ENCODE measurements around the gene TEX9. TPM values are rescaled to one million over a fixed set of nuclear protein-coding genes. Genes with fewer than 3 reads are reported as not detected.
"Not testable (repeated sequence)": the region's sequence is repeated elsewhere in the genome, so short reads cannot be mapped to it uniquely, and the experiment has no call there.

The TEX9 gene
- total and polyA plus RNA-seq, 10 donors = 2.4 to 21.4 (median 5.8) TPM

DNA sequence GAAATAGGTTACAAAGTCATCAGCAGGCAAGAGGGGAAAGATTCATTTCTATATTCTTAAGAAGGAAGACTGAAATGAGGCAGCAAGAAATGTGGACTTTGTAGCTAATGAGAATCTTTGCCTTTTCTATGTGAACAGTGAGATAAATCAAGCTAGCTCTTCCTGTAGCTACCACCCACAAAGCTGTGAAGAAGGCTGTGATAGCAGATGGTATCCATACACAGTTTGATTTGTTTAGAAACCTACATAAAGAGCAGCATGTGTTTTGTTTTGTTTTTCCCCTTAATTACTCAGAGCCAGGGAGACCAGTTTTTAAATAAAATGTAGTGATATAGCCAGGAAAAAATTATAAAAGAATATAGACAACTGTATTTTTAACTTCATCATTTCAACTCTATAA, 45.5 kb downstream of the TEX9 start:
- no peaks in the 10 kb centered on the region for H3K4me1 ChIP-seq
- intact Hi-C loops (cut with DNase I; ENCODE audit: low total_unique reads) = no loop called here
- no peak overlapping the region for H3K27ac ChIP-seq
- H3K27me3 ChIP-seq (replicated peaks in 1 of 7) = no peaks in the 10 kb centered on the region
- H3K36me3 ChIP-seq = no peaks in the 10 kb centered on the region
- TF ChIP-seq POLR2A (IDR thresholded peaks at IDR 0.05) = no peak
- TF ChIP-seq, protein P1, sequence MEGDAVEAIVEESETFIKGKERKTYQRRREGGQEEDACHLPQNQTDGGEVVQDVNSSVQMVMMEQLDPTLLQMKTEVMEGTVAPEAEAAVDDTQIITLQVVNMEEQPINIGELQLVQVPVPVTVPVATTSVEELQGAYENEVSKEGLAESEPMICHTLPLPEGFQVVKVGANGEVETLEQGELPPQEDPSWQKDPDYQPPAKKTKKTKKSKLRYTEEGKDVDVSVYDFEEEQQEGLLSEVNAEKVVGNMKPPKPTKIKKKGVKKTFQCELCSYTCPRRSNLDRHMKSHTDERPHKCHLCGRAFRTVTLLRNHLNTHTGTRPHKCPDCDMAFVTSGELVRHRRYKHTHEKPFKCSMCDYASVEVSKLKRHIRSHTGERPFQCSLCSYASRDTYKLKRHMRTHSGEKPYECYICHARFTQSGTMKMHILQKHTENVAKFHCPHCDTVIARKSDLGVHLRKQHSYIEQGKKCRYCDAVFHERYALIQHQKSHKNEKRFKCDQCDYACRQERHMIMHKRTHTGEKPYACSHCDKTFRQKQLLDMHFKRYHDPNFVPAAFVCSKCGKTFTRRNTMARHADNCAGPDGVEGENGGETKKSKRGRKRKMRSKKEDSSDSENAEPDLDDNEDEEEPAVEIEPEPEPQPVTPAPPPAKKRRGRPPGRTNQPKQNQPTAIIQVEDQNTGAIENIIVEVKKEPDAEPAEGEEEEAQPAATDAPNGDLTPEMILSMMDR (IDR thresholded peaks at IDR 0.05 in 8 of 11, conservative IDR thresholded peaks at IDR 0.05 in 3 of 11) = no peak
- no peak for TF ChIP-seq POLR2AphosphoS5 (IDR thresholded peaks at IDR 0.05)
- no peak overlapping the region for H3K4me3 ChIP-seq
- H3K9me3 ChIP-seq = peaks cover 0 to 9% (median 0%) of the 10 kb centered on the region in 8 donors
- DNase-seq = no peak

DNA sequence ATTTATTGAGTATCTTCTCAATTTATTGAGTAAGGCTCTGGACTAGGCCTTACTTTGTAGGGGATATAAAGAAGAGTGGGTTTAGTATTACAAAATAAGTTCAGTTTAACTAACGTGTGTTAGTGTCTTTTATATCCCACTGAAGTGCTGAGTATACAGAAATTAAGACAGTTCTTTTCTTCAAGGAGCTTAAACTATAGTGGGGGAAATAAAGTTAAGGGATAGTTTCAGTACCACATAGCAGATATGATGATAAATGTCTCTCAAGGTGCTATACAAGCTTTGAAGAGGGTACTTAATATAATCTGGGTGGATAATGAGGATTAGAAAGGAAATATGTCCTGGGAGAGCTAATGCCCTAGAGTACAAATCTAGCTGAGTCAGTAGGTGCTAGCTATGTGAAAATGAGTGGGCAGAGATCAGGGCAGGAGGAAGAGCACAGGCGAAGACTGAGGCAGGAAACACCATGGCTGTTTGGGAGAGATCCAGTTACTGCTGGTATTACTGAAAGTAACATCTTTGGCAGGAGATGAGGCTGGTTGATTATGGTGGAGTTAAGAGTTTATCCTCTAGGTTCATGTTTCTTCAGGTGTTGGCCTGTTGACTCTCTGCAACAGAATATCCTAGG, 46.0 kb downstream of the TEX9 start:
- intact Hi-C loops (cut with DNase I; ENCODE audit: low total_unique reads) = no loop called here
- no peak overlapping the region for H3K27ac ChIP-seq
- no peaks in the 10 kb centered on the region for H3K4me1 ChIP-seq
- no peaks in the 10 kb centered on the region for H3K27me3 ChIP-seq (replicated peaks in 1 of 7)
- H3K4me3 ChIP-seq = no peak overlapping the region
- 68 to 85% (median 76%) methylated on average over 2 of the region's 2 CpGs for WGBS, 5 donors
- DNase-seq = no peak
- peaks cover 0 to 4% (median 0%) of the 10 kb centered on the region in 8 donors for H3K9me3 ChIP-seq
- TF ChIP-seq POLR2A (IDR thresholded peaks at IDR 0.05) = no peak
- no peak for TF ChIP-seq POLR2AphosphoS5 (IDR thresholded peaks at IDR 0.05)
- TF ChIP-seq, protein P1 (IDR thresholded peaks at IDR 0.05 in 8 of 11, conservative IDR thresholded peaks at IDR 0.05 in 3 of 11) = no peak
- H3K36me3 ChIP-seq = no peaks in the 10 kb centered on the region

DNA sequence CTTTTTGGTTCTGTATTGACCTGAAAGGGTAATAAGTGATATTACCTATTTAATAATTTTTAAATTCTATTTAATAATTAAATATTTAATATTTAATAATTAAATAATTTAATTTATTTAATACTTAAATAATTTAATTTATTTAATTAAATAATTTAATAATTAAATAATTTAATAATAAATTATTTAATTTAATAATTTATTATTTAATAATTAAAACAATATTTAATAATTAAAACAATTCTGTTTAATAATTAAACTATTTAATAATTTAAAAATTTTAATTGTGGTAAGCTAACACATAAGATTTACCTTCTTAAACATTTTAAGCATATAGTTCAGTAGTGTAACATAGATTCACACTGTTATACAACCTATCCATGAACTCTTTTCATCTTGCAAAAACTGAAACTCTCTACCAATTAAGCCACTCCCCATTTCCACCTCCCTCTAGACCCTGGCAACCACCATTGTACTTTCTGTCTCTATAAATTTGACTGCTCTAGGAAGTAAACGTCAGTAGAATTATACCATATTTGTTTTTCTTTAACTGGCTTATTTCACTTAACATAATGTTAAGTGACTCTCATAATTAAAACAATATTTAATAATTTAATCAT, 48.0 kb downstream of the TEX9 start:
- DNase-seq; H3K27ac ChIP-seq; H3K9me3 ChIP-seq; H3K4me1 ChIP-seq; H3K4me3 ChIP-seq; H3K27me3 ChIP-seq (replicated peaks in 1 of 7); intact Hi-C loops (cut with DNase I; ENCODE audit: low total_unique reads); H3K36me3 ChIP-seq: not testable (repeated sequence)
- 83 to 100% (median 90%) methylated on average over 1 of the region's 1 CpG for WGBS, 5 donors

DNA sequence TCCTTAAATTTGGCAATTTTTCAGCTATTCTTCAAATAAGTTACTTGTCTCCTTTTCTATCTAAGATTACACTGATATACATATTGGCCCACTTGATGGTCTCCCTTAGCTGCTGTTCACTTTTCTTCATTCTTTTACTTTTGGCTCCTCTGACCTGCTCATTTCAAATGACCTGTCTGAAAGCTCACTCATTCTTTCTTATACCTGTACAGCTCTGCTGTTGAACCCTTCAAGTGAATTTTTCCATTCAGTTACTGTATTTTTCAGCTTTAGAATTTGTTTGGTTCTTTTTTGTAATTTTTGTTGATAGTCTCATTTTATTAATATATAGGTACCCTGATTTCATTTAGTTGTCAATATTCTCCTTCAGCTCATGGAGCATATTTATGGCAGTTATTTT, 60.0 kb downstream of the TEX9 start:
- Histone ChIP-seq H3K4me3 (no peak overlapping the region), H3K27ac (no peak overlapping the region), H3K4me1 (no peaks in the 10 kb centered on the region), H3K27me3 (replicated peaks in 1 of 7) (no peaks in the 10 kb centered on the region), H3K36me3 (peaks cover 0 to 6% (median 0%) of the 10 kb centered on the region in 6 donors), H3K9me3 (peaks cover 0 to 18% (median 10%) of the 10 kb centered on the region in 8 donors)
- intact Hi-C loops (cut with DNase I; ENCODE audit: low total_unique reads) = loop anchor here (10.0 kb wide), 1 partner anchor 780 kb away; no protein-coding TSS in a partner anchor
- TF ChIP-seq, protein P1 (IDR thresholded peaks at IDR 0.05 in 8 of 11, conservative IDR thresholded peaks at IDR 0.05 in 3 of 11) = no peak
- DNase-seq = no peak
